HEK293T (cell line): ENCODE results near the gene TMEM131.

Experiments used
- ARNT ChIP-seq: fragments of 450-650 bp; IDR thresholded peaks from 2 replicates; pipeline ENCODE4 v1.6.1; 2017; ENCODE audit warnings: mild to moderate bottlenecking
- BHLHE40 ChIP-seq: fragments of 450-650 bp; IDR thresholded peaks from 2 replicates; pipeline ENCODE4 v1.6.1; 2016; ENCODE audit warnings: mild to moderate bottlenecking, moderate library complexity, borderline replicate concordance
- ELF4 ChIP-seq: fragments of 450-650 bp; IDR thresholded peaks from 2 replicates; pipeline ENCODE4 v1.6.1; 2017; ENCODE audit warnings: antibody characterized with exemption
- FOXA1 ChIP-seq: fragments of 450-650 bp; IDR thresholded peaks from 2 replicates; pipeline ENCODE4 v1.6.1; 2016; ENCODE audit warnings: mild to moderate bottlenecking
- FOXK2 ChIP-seq: fragments of 450-650 bp; IDR thresholded peaks from 2 replicates; pipeline ENCODE4 v1.6.1; 2016; ENCODE audit warnings: mild to moderate bottlenecking
- FOXM1 ChIP-seq: fragments of 450-650 bp; IDR thresholded peaks from 2 replicates; pipeline ENCODE4 v1.6.1; 2017; ENCODE audit warnings: mild to moderate bottlenecking, borderline replicate concordance
- LEF1 ChIP-seq: fragments of 450-650 bp; IDR thresholded peaks from 2 replicates; pipeline ENCODE4 v1.6.1; 2017; ENCODE audit warnings: mild to moderate bottlenecking, borderline replicate concordance
- SP1 ChIP-seq: fragments of 450-650 bp; IDR thresholded peaks from 2 replicates; pipeline ENCODE4 v1.6.1; 2017
- SUZ12 ChIP-seq: fragments of 450-650 bp; IDR thresholded peaks from 2 replicates; pipeline ENCODE4 v1.6.1; 2016; ENCODE audit warnings: mild to moderate bottlenecking
- TARDBP ChIP-seq: fragments of 450-650 bp; IDR thresholded peaks from 2 replicates; pipeline ENCODE4 v1.6.1; 2016

- TF ChIP-seq FOXM1 (no peak), ELF4 (no peak), SP1 (no peak), LEF1 (no peak), SUZ12 (no peak), FOXK2 (no peak), FOXA1 (no peak), TARDBP (no peak), ARNT (no peak), BHLHE40 (no peak)
These were observed 21.3 kb downstream of the TMEM131 start for GRCh38 chr2:97974471-97974870.
